ENCODE data around the gene MOV10L1.

DNA sequence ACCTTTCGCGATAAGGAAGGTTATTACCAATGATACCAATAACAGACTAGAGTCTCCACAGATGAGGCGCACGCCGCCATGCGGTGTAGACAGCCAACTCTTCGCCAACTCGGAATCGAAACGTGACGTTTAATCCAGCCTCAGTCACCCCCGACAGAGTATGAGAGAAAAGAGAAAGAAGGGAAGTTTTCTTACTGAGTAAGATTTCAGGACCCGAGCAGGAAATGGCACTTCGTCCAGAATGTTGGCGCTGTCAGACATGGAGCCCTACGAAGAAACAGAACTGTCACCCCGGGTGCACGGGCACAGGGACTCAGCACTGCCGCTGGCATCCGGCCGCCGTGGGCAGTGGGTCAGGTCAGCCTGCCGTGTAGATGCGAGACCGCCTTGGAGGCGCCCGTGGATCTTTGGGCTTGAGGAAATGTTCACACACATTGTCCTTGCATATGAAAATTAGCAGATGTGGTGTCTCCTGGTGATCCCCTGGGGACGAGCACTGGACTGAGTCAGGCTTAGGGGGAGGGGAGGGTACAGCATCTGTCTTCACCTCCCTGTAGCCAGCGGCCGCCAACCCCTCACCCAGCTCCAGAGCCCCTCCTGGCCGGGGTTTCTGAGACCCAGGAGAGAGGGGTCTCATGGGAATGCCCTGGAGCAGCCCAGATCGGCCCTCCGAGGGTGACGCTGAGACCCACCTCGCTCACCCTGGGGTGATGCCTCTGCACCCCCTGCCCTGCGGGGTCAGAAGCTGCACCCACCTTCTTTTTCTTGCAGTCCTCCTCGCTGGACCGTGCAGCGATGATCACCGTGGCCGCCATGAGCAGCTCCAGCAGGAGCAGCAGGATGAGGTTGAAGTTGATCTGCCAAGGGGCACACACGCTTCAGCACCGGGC, 12.9 kb upstream of the MOV10L1 start:
- TF ChIP-seq, protein P1, sequence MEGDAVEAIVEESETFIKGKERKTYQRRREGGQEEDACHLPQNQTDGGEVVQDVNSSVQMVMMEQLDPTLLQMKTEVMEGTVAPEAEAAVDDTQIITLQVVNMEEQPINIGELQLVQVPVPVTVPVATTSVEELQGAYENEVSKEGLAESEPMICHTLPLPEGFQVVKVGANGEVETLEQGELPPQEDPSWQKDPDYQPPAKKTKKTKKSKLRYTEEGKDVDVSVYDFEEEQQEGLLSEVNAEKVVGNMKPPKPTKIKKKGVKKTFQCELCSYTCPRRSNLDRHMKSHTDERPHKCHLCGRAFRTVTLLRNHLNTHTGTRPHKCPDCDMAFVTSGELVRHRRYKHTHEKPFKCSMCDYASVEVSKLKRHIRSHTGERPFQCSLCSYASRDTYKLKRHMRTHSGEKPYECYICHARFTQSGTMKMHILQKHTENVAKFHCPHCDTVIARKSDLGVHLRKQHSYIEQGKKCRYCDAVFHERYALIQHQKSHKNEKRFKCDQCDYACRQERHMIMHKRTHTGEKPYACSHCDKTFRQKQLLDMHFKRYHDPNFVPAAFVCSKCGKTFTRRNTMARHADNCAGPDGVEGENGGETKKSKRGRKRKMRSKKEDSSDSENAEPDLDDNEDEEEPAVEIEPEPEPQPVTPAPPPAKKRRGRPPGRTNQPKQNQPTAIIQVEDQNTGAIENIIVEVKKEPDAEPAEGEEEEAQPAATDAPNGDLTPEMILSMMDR (IDR thresholded peaks at IDR 0.05; ENCODE audit: low read depth, low read length): no peak
- no peak for TF ChIP-seq MYC (IDR thresholded peaks at IDR 0.05; ENCODE audit: low read depth, low read length)
- TF ChIP-seq, protein P2, sequence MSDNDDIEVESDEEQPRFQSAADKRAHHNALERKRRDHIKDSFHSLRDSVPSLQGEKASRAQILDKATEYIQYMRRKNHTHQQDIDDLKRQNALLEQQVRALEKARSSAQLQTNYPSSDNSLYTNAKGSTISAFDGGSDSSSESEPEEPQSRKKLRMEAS (IDR thresholded peaks at IDR 0.05; ENCODE audit: low read depth, low read length): no peak
